Astrocyte (in vitro differentiated cells and primary cell): ENCODE results near the gene PSIP1. TPM values are rescaled to one million over a fixed set of nuclear protein-coding genes. Genes with fewer than 3 reads are reported as not detected.
"Not testable (repeated sequence)": the region's sequence is repeated elsewhere in the genome, so short reads cannot be mapped to it uniquely, and the experiment has no call there.

Experiments
- DNase-seq: peaks from one replicate; pipeline ENCODE4 v3.0.0-alpha.2; 2010; ENCODE audit warnings: low read depth
- FAIRE-seq: peaks from 2 replicates; lab custom pipeline; 2011; peaks lifted over from hg19 to GRCh38; lab: Jason Lieb, UNC
- H2AFZ ChIP-seq: 2 replicates; pipeline ENCODE4 v1.6.0; 2012; ENCODE audit warnings: low read depth, low read length, inconsistent platforms
- H3K27ac ChIP-seq: 2 replicates; pipeline ENCODE4 v1.5.1; 2011; ENCODE audit warnings: low read depth, low read length, inconsistent platforms
- H3K27me3 ChIP-seq: 2 replicates; pipeline ENCODE4 v1.6.0; 2011; ENCODE audit warnings: low read length, inconsistent platforms; ENCODE audit not compliant: insufficient read depth
- H3K36me3 ChIP-seq: 2 replicates; pipeline ENCODE4 v1.5.1; 2011; ENCODE audit warnings: low read length, inconsistent platforms; ENCODE audit not compliant: insufficient read depth
- H3K4me1 ChIP-seq: 2 replicates; pipeline ENCODE4 v1.5.1; 2011; ENCODE audit warnings: low read length, inconsistent platforms; ENCODE audit not compliant: insufficient read depth
- H3K4me2 ChIP-seq: 2 replicates; pipeline ENCODE4 v1.6.0; 2012; ENCODE audit warnings: low read length, inconsistent platforms
- H3K4me3 ChIP-seq: 2 replicates; pipeline ENCODE4 v1.5.1; 2011; ENCODE audit warnings: low read depth, mild to moderate bottlenecking, low read length, inconsistent platforms; ENCODE audit not compliant: insufficient read depth
- H3K79me2 ChIP-seq: 2 replicates; pipeline ENCODE4 v1.6.0; 2012; ENCODE audit warnings: mild to moderate bottlenecking, low read length, inconsistent platforms; ENCODE audit not compliant: insufficient read depth
- H3K9ac ChIP-seq: 2 replicates; pipeline ENCODE4 v1.6.0; 2012; ENCODE audit warnings: mild to moderate bottlenecking, low read length, inconsistent platforms
- H3K9me3 ChIP-seq: 2 replicates; pipeline ENCODE4 v1.5.1; 2012; ENCODE audit warnings: low read depth, mild to moderate bottlenecking, low read length, inconsistent platforms; ENCODE audit not compliant: insufficient read depth
- H4K20me1 ChIP-seq: 2 replicates; pipeline ENCODE4 v1.6.0; 2012; ENCODE audit warnings: low read length, inconsistent platforms; ENCODE audit not compliant: insufficient read depth
- H3K27ac Mint-ChIP-seq: one replicate; pipeline ENCODE4 v1.8.0; 2021; ENCODE audit warnings: mild to moderate bottlenecking, mixed read lengths; ENCODE audit not compliant: unreplicated experiment
- H3K27me3 Mint-ChIP-seq: one replicate; pipeline ENCODE4 v1.8.0; 2021; ENCODE audit warnings: low read depth, mixed read lengths; ENCODE audit not compliant: unreplicated experiment
- H3K36me3 Mint-ChIP-seq: one replicate; pipeline ENCODE4 v1.8.0; 2021; ENCODE audit warnings: low read depth, mixed read lengths; ENCODE audit not compliant: unreplicated experiment
- H3K4me1 Mint-ChIP-seq: one replicate; pipeline ENCODE4 v1.8.0; 2021; ENCODE audit warnings: low read depth, mixed read lengths; ENCODE audit not compliant: unreplicated experiment
- H3K4me3 Mint-ChIP-seq: one replicate; pipeline ENCODE4 v1.8.0; 2021; ENCODE audit warnings: mild to moderate bottlenecking, moderate library complexity, mixed read lengths; ENCODE audit not compliant: unreplicated experiment
- H3K9me3 Mint-ChIP-seq: one replicate; pipeline ENCODE4 v1.8.0; 2021; ENCODE audit warnings: mild to moderate bottlenecking, mixed read lengths; ENCODE audit not compliant: unreplicated experiment
- CTCF ChIP-seq: IDR thresholded peaks from 2 replicates; pipeline ENCODE4 v1.5.1; 2011; ENCODE audit warnings: low read depth, mild to moderate bottlenecking, inconsistent platforms, low read length, moderate library complexity; ENCODE audit not compliant: insufficient read depth
- EZH2 ChIP-seq: IDR thresholded peaks from 2 replicates; pipeline ENCODE4 v1.6.1; 2012; ENCODE audit warnings: mild to moderate bottlenecking, low read length, inconsistent platforms; ENCODE audit not compliant: insufficient read depth
- total RNA-seq: library from RNA; stranded (reverse); gene quantifications from 2 replicates; pipeline ENCODE4 v1.2.1, GENCODE V29; 2021

PSIP1 gene
- total RNA-seq, 1 donor from 2014 or later = 28.5 TPM

- Mint-ChIP-seq H3K36me3 (peaks cover 33% of the 10 kb centered on the region), H3K27ac (no peak overlapping the region), H3K4me1 (no peaks in the 10 kb centered on the region), H3K27me3 (no peaks in the 10 kb centered on the region), H3K4me3 (no peak overlapping the region), H3K9me3 (peaks cover 6% of the 10 kb centered on the region)
- Histone ChIP-seq H2AFZ (no peak overlapping the region), H3K9ac (no peak overlapping the region), H3K4me3 (no peak overlapping the region), H3K4me2 (no peak overlapping the region), H4K20me1 (peaks cover 24% of the 10 kb centered on the region), H3K79me2 (peaks cover 39% of the 10 kb centered on the region), H3K9me3 (no peaks in the 10 kb centered on the region), H3K36me3 (peaks cover 48% of the 10 kb centered on the region), H3K27me3 (no peaks in the 10 kb centered on the region), H3K4me1 (no peaks in the 10 kb centered on the region), H3K27ac (no peak overlapping the region)
- FAIRE-seq (no peak), DNase-seq (no peak)
- TF ChIP-seq CTCF (no peak), EZH2 (no peak)
These were observed 66.6 kb downstream of the PSIP1 start for GRCh38 chr9:15444141-15444540.

- not testable (repeated sequence) for H3K4me3 Mint-ChIP-seq, H3K9me3 Mint-ChIP-seq, DNase-seq, H3K9ac ChIP-seq, H3K27me3 Mint-ChIP-seq, H3K27me3 ChIP-seq, H3K4me3 ChIP-seq, H3K4me2 ChIP-seq, H3K4me1 Mint-ChIP-seq, H3K27ac Mint-ChIP-seq, H3K9me3 ChIP-seq, FAIRE-seq, H2AFZ ChIP-seq, H3K27ac ChIP-seq, H3K4me1 ChIP-seq
- H3K36me3 Mint-ChIP-seq = peaks cover 36% of the 10 kb centered on the region
- peaks cover 36% of the 10 kb centered on the region for H3K36me3 ChIP-seq
- peaks cover 36% of the 10 kb centered on the region for H4K20me1 ChIP-seq
- H3K79me2 ChIP-seq = peaks cover 52% of the 10 kb centered on the region
These were observed 68.5 kb downstream of the PSIP1 start for GRCh38 chr9:15442264-15442663.

- not testable (repeated sequence) for H3K27ac ChIP-seq, H3K9ac ChIP-seq, H3K4me1 Mint-ChIP-seq, H3K27me3 Mint-ChIP-seq, H3K4me1 ChIP-seq, FAIRE-seq, H3K4me2 ChIP-seq, H3K4me3 ChIP-seq, H3K27me3 ChIP-seq, H2AFZ ChIP-seq, H3K4me3 Mint-ChIP-seq, DNase-seq, H3K27ac Mint-ChIP-seq, H3K9me3 Mint-ChIP-seq, H3K9me3 ChIP-seq
- Histone ChIP-seq H3K79me2 (peaks cover 56% of the 10 kb centered on the region), H4K20me1 (peaks cover 40% of the 10 kb centered on the region), H3K36me3 (peaks cover 32% of the 10 kb centered on the region)
- peaks cover 36% of the 10 kb centered on the region for H3K36me3 Mint-ChIP-seq
These were observed 68.9 kb downstream of the PSIP1 start for GRCh38 chr9:15441841-15442240.
